Type B pancreatic cell (in vitro differentiated cells): ENCODE measurements around the gene PCBP2. TPM values are rescaled to one million over a fixed set of nuclear protein-coding genes. Genes with fewer than 3 reads are reported as not detected.
"Not testable (repeated sequence)": the region's sequence is repeated elsewhere in the genome, so short reads cannot be mapped to it uniquely, and the experiment has no call there.

Experiments used
- DNase-seq: peaks from one replicate; pipeline ENCODE4 v3.0.0; 2021; ENCODE audit warnings: mixed read lengths; ENCODE audit not compliant: unreplicated experiment; ENCODE audit errors: extremely low spot score
- H3K27ac Mint-ChIP-seq: 2 replicates; pipeline ENCODE4 v1.8.0; 2021; ENCODE audit warnings: mild to moderate bottlenecking, mixed read lengths
- H3K27me3 Mint-ChIP-seq: 2 replicates; pipeline ENCODE4 v1.8.0; 2021; ENCODE audit warnings: mixed read lengths
- H3K36me3 Mint-ChIP-seq: 2 replicates; pipeline ENCODE4 v1.8.0; 2021; ENCODE audit warnings: mixed read lengths
- H3K4me1 Mint-ChIP-seq: one replicate; pipeline ENCODE4 v1.8.0; 2021; ENCODE audit warnings: mixed read lengths; ENCODE audit not compliant: unreplicated experiment
- H3K4me3 Mint-ChIP-seq: 2 replicates; pipeline ENCODE4 v1.8.0; 2021; ENCODE audit warnings: mild to moderate bottlenecking, mixed read lengths
- H3K9me3 Mint-ChIP-seq: 2 replicates; pipeline ENCODE4 v1.8.0; 2021; ENCODE audit warnings: mixed read lengths
- total RNA-seq: library from RNA; stranded (reverse); gene quantifications from 2 replicates; pipeline ENCODE4 v1.2.1, GENCODE V29; 2021; ENCODE audit warnings: low replicate concordance
- TF ChIP-seq, protein P1 (sequence below): fragments of 200-600 bp; sonication (generic); conservative IDR thresholded peaks from 2 replicates; pipeline ENCODE4 v1.5.0; 2021; ENCODE audit warnings: antibody characterized with exemption, mild to moderate bottlenecking

The PCBP2 gene
- total RNA-seq, 1 donor from 2014 or later = 1,222 TPM

DNA sequence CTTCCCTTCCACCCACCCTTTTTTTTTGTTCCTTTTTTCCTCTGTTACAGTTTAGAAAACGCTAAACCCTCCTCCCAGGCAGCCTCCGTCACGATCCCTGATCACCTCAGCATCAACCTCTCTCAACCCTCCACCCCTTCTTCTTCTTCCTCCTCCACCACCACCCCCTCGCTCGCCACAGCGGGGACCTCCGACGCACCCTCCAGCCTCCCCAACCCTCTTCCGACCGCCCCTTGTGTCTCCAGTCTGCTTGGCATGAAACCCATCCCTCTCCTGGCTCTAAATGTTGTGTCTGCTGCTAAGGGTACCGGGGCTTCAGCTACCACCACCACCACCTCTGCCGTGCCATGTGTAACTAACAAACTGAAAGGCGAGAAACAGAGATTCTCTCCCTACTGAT is 22.9 kb downstream of the PCBP2 start:
- Mint-ChIP-seq H3K36me3 (peaks cover 45% of the 10 kb centered on the region), H3K9me3 (no peaks in the 10 kb centered on the region), H3K27me3 (no peaks in the 10 kb centered on the region), H3K4me3 (no peak overlapping the region), H3K27ac (peak overlapping the region; percentile 28), H3K4me1 (peaks cover 13% of the 10 kb centered on the region)
- TF ChIP-seq, protein P1, sequence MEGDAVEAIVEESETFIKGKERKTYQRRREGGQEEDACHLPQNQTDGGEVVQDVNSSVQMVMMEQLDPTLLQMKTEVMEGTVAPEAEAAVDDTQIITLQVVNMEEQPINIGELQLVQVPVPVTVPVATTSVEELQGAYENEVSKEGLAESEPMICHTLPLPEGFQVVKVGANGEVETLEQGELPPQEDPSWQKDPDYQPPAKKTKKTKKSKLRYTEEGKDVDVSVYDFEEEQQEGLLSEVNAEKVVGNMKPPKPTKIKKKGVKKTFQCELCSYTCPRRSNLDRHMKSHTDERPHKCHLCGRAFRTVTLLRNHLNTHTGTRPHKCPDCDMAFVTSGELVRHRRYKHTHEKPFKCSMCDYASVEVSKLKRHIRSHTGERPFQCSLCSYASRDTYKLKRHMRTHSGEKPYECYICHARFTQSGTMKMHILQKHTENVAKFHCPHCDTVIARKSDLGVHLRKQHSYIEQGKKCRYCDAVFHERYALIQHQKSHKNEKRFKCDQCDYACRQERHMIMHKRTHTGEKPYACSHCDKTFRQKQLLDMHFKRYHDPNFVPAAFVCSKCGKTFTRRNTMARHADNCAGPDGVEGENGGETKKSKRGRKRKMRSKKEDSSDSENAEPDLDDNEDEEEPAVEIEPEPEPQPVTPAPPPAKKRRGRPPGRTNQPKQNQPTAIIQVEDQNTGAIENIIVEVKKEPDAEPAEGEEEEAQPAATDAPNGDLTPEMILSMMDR = no peak
- no peak for DNase-seq

DNA sequence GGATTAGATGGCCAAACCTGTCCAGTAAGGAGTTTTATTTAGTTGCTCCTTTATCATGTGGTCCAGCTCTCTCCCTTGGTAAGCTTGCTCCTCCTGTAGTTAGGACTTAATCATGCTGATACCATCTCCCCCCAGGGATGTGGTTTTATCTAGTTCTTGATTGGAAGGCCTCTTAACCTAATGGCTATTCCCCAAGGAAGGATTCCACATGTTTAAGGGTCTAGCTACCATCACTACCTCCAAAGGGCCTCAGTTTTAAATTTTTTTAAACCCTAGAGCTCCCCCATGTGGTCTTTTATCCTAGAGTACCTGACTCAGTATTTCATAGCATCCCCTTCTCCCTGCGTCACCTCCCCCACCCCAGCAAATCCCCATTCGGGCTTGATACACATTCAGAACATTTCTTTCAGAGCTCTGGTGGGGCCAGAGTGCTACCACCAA is 24.9 kb downstream of the PCBP2 start:
- Mint-ChIP-seq H3K9me3 (no peaks in the 10 kb centered on the region), H3K4me3 (no peak overlapping the region), H3K27me3 (no peaks in the 10 kb centered on the region), H3K27ac (peak overlapping the region; percentile 51), H3K4me1 (peaks cover 8% of the 10 kb centered on the region), H3K36me3 (peaks cover 36% of the 10 kb centered on the region)
- TF ChIP-seq, protein P1 = peak; percentile 59
- DNase-seq = no peak

DNA sequence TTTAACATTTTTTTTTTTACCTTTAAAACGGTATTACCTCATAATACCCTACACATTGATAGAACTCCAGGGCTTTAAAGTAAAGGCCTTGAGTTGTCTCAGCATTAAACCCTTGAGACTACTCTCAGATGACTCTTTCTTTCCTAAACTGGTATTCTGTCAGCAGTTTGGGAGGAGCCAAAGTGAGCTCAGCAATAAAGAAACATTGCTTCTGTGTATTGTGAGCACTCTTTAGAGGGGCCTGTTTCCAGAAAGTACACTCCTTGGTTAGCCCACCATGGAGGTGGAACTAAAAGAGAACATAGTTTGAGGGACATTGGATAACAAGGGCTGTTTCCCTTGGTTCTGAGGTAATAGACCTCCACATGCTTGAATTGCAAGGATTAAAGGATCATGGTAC is 27.0 kb downstream of the PCBP2 start:
- Mint-ChIP-seq H3K4me3 (no peak overlapping the region), H3K9me3 (no peaks in the 10 kb centered on the region)

DNA sequence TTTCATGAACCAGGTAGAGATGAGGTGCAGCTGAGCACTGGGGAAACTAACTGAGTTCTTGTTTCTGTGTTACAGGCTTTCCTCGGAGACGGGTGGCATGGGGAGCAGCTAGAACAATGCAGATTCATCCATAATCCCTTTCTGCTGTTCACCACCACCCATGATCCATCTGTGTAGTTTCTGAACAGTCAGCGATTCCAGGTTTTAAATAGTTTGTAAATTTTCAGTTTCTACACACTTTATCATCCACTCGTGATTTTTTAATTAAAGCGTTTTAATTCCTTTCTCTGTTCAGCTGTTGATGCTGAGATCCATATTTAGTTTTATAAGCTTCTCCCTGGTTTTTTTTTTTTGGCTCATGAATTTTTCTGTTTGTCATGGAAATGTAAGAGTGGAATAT is 27.4 kb downstream of the PCBP2 start:
- peaks cover 37% of the 10 kb centered on the region for H3K36me3 Mint-ChIP-seq
- H3K9me3 Mint-ChIP-seq = no peaks in the 10 kb centered on the region

More for the DNA sequence above, 27.0 kb downstream of the PCBP2 start:
- H3K27ac Mint-ChIP-seq = no peak overlapping the region
- H3K27me3 Mint-ChIP-seq = no peaks in the 10 kb centered on the region
- TF ChIP-seq, protein P1 = no peak
- H3K4me1 Mint-ChIP-seq = peaks cover 18% of the 10 kb centered on the region
- H3K36me3 Mint-ChIP-seq = peaks cover 39% of the 10 kb centered on the region
- DNase-seq = no peak

DNA sequence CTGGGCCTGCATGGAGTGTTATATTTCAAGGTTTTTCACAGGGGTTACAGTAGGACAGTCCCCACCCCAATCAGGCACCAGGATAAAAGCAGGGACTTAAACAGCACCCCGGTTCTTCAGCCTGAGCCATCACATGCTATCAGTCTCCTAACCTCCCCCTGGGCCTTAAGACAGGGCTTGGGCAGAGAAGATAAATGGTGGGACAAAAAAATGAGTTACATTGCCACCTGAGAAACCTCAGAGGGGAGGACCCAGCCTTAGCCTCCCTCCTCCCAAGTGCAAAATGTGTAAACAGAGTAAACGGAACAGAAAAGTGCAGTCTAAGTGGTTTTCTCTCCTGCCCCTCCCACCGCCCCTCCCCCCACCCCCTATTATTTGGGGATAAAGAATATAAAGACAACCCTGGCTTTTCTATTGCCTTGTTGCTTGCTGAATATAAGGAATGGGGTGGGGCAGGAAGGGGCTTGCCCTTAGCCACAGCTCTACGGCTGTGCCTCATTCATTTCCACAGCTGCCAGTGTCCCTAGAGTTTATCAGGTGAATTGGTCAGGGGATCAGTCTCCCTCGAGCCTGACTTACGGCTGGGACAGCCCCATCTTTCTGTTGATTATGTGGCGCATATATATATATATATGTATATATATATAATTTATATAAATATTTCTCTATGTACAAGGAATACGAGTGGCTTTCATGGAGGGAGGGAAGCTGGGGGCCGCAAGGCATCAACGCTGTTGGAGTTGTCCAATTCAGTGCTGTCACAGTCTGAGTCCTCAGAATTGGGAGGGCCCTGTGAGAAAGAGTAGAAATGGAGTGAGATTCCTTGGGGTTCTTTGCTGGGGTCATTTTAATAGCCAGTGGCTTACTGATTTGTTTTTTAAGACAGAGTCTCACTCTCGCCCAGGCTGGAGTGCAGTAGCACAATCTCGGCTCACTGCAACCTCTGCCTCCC is 28.9 kb downstream of the PCBP2 start:
- no peak overlapping the region for H3K4me3 Mint-ChIP-seq
- DNase-seq = no peak

More for the DNA sequence above, 27.4 kb downstream of the PCBP2 start:
- H3K27me3 Mint-ChIP-seq = no peaks in the 10 kb centered on the region
- no peak for DNase-seq
- H3K4me3 Mint-ChIP-seq = no peak overlapping the region
- peaks cover 18% of the 10 kb centered on the region for H3K4me1 Mint-ChIP-seq
- TF ChIP-seq, protein P1 = no peak
- no peak overlapping the region for H3K27ac Mint-ChIP-seq

DNA sequence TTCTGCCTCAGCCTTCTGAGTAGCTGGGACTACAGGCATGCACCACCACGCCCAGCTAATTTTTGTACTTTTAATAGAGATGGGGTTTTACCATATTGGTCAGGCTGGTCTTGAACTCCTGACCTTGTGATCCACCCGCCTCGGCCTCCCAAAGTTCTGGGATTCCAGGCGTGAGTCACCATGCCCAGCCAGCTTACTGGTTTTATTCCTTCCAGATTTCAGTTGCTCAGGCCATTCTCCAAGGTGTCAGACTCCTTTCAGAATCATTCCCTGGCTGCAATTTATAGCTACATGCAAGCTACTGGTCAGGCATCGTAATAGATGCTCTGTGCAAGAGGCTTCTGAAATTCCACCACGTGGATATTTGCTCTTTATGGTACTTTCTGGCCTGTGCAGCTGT is 29.6 kb downstream of the PCBP2 start:
- peak overlapping the region; percentile 59 for H3K27ac Mint-ChIP-seq
- H3K36me3 Mint-ChIP-seq = peaks cover 27% of the 10 kb centered on the region
- H3K27me3 Mint-ChIP-seq, H3K9me3 Mint-ChIP-seq, H3K4me3 Mint-ChIP-seq, DNase-seq: not testable (repeated sequence)
- peaks cover 11% of the 10 kb centered on the region for H3K4me1 Mint-ChIP-seq

More for the DNA sequence above, 28.9 kb downstream of the PCBP2 start:
- H3K27ac Mint-ChIP-seq = peak overlapping the region; percentile 59
- peaks cover 11% of the 10 kb centered on the region for H3K4me1 Mint-ChIP-seq
- H3K36me3 Mint-ChIP-seq = peaks cover 33% of the 10 kb centered on the region
- TF ChIP-seq, protein P1 = no peak
- no peaks in the 10 kb centered on the region for H3K27me3 Mint-ChIP-seq
- no peaks in the 10 kb centered on the region for H3K9me3 Mint-ChIP-seq
